ENCODE results near the gene FUT7. TPM values are rescaled to one million over a fixed set of nuclear protein-coding genes. Genes with fewer than 3 reads are reported as not detected.
A peak's percentile ranks its signal among the peaks of the same experiment; 100 is the strongest.

The FUT7 gene
- total RNA-seq, 4 donors from 2014 or later, result 0.60 TPM; not detected in 3

DNA sequence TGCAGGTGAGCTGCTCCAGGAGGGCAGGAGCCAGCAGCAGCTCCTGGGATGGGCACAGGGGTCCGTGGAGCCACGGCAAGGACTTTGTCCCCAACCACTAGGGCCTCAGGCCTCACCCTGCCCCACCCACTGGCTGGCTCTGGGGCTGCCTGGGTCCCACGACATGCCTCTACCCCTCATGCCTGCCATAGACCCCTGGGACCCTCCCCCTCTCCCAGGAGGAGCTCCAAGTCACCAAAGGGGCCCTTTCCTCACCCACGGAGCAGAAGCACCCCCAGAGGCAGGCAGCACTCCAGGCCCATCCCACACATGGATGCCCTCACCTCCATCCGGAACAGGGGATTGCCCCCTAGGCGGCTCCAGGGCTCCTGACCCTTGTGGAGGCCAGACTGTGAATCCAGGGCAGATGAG lies 10.3 kb downstream of the FUT7 start:
- no peak overlapping the region for H3K4me3 ChIP-seq
- no peak for TF ChIP-seq EP300 (IDR thresholded peaks at IDR 0.05)
- no peak for TF ChIP-seq POLR2A (IDR thresholded peaks at IDR 0.05)
- TF ChIP-seq, protein P1, sequence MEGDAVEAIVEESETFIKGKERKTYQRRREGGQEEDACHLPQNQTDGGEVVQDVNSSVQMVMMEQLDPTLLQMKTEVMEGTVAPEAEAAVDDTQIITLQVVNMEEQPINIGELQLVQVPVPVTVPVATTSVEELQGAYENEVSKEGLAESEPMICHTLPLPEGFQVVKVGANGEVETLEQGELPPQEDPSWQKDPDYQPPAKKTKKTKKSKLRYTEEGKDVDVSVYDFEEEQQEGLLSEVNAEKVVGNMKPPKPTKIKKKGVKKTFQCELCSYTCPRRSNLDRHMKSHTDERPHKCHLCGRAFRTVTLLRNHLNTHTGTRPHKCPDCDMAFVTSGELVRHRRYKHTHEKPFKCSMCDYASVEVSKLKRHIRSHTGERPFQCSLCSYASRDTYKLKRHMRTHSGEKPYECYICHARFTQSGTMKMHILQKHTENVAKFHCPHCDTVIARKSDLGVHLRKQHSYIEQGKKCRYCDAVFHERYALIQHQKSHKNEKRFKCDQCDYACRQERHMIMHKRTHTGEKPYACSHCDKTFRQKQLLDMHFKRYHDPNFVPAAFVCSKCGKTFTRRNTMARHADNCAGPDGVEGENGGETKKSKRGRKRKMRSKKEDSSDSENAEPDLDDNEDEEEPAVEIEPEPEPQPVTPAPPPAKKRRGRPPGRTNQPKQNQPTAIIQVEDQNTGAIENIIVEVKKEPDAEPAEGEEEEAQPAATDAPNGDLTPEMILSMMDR (IDR thresholded peaks at IDR 0.05), result no peak
- no peaks in the 10 kb centered on the region for H3K27me3 ChIP-seq
- peak overlapping the region in 2 of 4 donors; percentile 11 to 56 for H3K27ac ChIP-seq
- H3K9me3 ChIP-seq, result no peaks in the 10 kb centered on the region
- no peak for DNase-seq (ENCODE audit: low spot score in 2 of 2)
- WGBS, 2 donors, result 78% methylated on average over 6 of the region's 6 CpGs; no CpG with 5 or more reads in 1 of the 2 donors
- peaks cover 0 to 49% (median 36%) of the 10 kb centered on the region in 4 donors for H3K4me1 ChIP-seq
- H3K36me3 ChIP-seq, result peaks cover 0 to 60% (median 4%) of the 10 kb centered on the region in 3 donors

DNA sequence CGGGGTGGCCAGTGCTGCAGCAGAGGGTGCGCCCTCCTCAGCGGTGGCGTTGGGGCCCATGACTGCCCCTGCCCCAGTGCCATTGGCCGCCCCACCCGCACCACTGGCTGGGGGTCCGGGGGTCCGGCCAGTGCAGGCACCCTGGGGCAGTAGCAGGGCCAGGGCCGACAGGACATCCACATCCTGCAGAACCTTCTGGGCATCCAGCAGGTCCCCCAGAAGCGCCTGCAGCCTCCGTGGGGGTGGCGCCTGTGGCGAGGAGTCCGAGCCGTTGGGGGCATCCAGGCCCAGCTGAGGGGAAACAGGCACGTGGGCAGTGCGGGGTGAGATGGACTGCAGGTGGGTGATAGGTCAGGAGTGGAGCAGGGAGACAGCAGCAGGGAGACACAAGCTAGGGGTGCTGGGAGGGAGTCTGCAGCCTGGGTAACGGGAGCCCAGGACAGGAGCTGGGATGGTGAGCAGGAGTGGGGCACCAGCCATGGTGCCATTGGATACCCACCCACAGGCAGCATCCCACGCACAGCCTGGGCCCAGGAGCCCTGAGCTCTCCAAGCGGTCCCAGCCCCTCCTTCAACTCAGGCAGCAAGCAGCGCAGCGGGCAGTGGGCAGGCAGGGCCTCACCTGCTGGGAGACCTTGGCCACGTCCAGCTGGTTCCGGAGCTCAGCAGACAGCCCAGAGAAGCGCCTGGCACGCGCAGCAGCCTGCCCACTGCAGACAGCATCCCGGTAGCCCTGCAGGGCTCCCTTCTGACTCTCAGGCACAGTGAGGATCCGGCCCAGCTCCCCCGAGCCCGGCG lies 10.9 kb downstream of the FUT7 start:
- no peaks in the 10 kb centered on the region for H3K9me3 ChIP-seq
- H3K4me3 ChIP-seq, result no peak overlapping the region
- H3K27me3 ChIP-seq, result no peaks in the 10 kb centered on the region
- H3K27ac ChIP-seq, result peak overlapping the region in 2 of 4 donors; percentile 11 to 56
- H3K36me3 ChIP-seq, result peaks cover 1 to 66% (median 4%) of the 10 kb centered on the region in 3 donors
- H3K4me1 ChIP-seq, result peaks cover 0 to 43% (median 30%) of the 10 kb centered on the region in 4 donors
- no peak for DNase-seq (ENCODE audit: low spot score in 2 of 2)
- TF ChIP-seq EP300 (IDR thresholded peaks at IDR 0.05), result no peak
- TF ChIP-seq, protein P1 (IDR thresholded peaks at IDR 0.05), result no peak
- 92 to 94% methylated on average over 14 to 27 of the region's 32 CpGs for WGBS, 2 donors

DNA sequence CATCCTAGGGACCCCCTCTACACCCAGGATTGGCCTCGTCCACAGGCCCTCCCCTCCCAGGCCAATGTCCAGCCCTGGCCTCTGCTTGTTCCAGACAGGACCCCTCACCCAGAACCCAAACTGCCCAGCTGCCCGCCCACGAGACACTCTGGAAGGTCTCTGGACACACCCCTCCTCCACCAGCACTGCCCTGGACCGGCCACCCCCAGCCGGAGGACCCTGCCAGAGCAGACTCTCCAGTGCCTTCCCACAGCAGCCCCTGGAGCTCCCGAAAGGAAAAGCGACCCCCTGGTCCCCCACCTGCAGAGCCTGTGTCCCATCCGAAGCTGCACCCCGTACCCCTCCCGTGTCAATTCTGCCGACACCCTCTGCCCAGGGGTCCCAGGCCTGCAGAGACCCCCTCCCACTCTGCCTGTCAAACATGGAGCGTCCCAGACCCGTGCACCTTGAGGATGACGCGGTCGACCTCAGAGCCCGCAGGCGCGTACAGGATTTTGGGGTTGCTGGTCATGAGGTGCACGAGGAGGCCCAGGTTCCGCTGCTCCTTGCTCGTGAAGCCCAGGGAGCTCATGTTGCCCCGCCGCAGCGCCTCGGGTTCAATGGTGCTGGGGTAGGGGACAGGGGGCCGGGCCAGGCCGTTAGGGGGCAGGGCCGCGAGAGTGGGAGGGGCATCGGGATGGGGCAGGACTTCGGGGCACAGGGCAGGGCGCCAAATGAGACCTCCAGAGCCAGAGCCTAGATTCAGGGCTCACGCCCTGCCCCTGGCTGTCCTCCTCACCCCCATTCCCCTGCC lies 11.8 kb downstream of the FUT7 start:
- no peaks in the 10 kb centered on the region for H3K9me3 ChIP-seq
- TF ChIP-seq, protein P1 (IDR thresholded peaks at IDR 0.05), result no peak
- TF ChIP-seq EP300 (IDR thresholded peaks at IDR 0.05), result no peak
- no peak for TF ChIP-seq POLR2A (IDR thresholded peaks at IDR 0.05)
- WGBS, 2 donors, result 88 to 93% methylated on average over 29 to 34 of the region's 34 CpGs
- no peak for DNase-seq (ENCODE audit: low spot score in 2 of 2)
- H3K4me3 ChIP-seq, result no peak overlapping the region
- H3K27ac ChIP-seq, result peak overlapping the region in 1 of 4 donors; percentile 11
- no peaks in the 10 kb centered on the region for H3K27me3 ChIP-seq
- peaks cover 4 to 75% (median 10%) of the 10 kb centered on the region in 3 donors for H3K36me3 ChIP-seq
- H3K4me1 ChIP-seq, result peaks cover 0 to 35% (median 25%) of the 10 kb centered on the region in 4 donors

DNA sequence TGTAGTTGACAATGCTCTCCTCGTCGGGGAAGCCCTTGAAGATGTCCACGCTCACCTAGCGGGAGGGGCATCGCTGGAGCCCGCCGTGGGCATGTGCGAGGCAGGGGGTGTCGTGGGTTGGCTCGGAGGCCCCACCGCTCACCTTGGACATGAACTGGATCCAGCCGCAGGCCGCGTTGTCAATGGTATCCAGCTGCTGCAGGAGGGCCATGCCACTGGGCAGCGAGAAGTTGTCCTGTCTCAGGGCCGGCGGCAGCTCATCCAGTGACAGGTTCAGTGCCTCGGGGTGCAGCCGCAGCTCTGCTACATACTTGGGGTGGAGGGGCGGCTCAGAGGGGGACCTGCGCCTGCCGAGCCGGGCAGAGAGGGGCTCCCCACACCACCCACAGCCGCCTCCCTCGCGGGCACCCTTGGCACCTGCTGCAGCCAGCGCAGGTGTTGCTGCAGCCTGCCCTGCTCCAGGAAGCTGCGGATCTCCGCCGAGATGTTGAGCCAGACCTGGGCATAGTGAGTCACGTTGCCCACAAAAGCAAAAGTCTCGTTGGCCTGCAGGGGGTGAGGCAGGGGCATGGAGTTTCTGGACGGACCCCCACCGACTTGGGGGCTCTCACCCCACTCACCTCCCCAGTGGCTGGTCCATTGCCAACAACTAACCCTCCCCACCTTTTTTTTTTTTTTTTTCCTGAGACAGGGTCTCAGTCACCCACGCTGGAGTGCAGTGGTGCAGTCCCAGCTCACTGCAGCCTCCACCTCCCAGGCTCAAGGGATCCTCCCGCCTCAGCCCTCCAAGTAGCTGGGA lies 12.9 kb downstream of the FUT7 start:
- 91 to 92% methylated on average over 21 to 32 of the region's 36 CpGs for WGBS, 2 donors
- H3K4me1 ChIP-seq, result peaks cover 0 to 23% (median 18%) of the 10 kb centered on the region in 4 donors
- H3K9me3 ChIP-seq, result no peaks in the 10 kb centered on the region
- H3K4me3 ChIP-seq, result no peak overlapping the region
- H3K27me3 ChIP-seq, result no peaks in the 10 kb centered on the region
- H3K36me3 ChIP-seq, result peaks cover 4 to 86% (median 13%) of the 10 kb centered on the region in 3 donors
- H3K27ac ChIP-seq, result no peak overlapping the region
- TF ChIP-seq EP300 (IDR thresholded peaks at IDR 0.05) (no peak), POLR2A (IDR thresholded peaks at IDR 0.05) (no peak)
- TF ChIP-seq, protein P1 (IDR thresholded peaks at IDR 0.05), result no peak
- DNase-seq (ENCODE audit: low spot score in 2 of 2), result no peak

Data from tibial nerve (tissue), 4 donors.